ENCODE measurements around the gene ZC3H15. TPM values are rescaled to one million over a fixed set of nuclear protein-coding genes. Genes with fewer than 3 reads are reported as not detected.

The ZC3H15 gene
- total RNA-seq, 1 experiment from 2014 or later, result 98.8 TPM

DNA sequence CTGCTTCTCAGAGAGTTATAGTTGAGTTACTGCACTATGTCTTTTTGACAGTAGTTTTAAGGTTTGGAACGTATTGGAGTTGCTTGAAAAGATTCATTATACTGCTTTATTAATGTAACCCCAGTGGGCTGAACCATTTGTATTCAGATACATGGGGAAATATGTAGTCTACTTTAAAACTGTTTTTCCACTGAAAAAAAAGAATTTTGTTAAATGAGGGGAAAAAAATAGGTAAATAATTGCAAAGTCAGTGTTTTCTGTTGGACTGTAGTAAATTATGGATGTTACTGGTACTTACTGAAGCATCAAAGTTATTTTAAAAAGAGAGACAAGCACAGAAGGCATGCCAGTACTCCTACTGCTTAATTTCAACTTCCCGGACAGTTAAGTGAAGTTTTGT lies 36.4 kb downstream of the ZC3H15 start:
- TF ChIP-seq, protein P1, sequence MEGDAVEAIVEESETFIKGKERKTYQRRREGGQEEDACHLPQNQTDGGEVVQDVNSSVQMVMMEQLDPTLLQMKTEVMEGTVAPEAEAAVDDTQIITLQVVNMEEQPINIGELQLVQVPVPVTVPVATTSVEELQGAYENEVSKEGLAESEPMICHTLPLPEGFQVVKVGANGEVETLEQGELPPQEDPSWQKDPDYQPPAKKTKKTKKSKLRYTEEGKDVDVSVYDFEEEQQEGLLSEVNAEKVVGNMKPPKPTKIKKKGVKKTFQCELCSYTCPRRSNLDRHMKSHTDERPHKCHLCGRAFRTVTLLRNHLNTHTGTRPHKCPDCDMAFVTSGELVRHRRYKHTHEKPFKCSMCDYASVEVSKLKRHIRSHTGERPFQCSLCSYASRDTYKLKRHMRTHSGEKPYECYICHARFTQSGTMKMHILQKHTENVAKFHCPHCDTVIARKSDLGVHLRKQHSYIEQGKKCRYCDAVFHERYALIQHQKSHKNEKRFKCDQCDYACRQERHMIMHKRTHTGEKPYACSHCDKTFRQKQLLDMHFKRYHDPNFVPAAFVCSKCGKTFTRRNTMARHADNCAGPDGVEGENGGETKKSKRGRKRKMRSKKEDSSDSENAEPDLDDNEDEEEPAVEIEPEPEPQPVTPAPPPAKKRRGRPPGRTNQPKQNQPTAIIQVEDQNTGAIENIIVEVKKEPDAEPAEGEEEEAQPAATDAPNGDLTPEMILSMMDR (IDR thresholded peaks at IDR 0.05; ENCODE audit: unreplicated experiment), result no peak
- DNase-seq (ENCODE audit: unreplicated experiment), result no peak
- H3K36me3 Mint-ChIP-seq (ENCODE audit: insufficient read depth, unreplicated experiment), result peaks cover 36% of the 10 kb centered on the region
- intact Hi-C loops (cut with micrococcal nuclease), result no loop called here
- H3K4me3 Mint-ChIP-seq (ENCODE audit: unreplicated experiment), result no peak overlapping the region
- H3K27me3 Mint-ChIP-seq (ENCODE audit: insufficient read depth, unreplicated experiment), result no peaks in the 10 kb centered on the region
- BruUV-seq (replicated peaks), result no TSS peak
- ChIA-PET POLR2A (no interaction called here), CTCF (no interaction called here)
- H3K27ac Mint-ChIP-seq (ENCODE audit: low read depth, unreplicated experiment), result no peak overlapping the region
- no peaks in the 10 kb centered on the region for H3K9me3 Mint-ChIP-seq (ENCODE audit: unreplicated experiment)
- H3K4me1 Mint-ChIP-seq (ENCODE audit: insufficient read depth, unreplicated experiment), result no peaks in the 10 kb centered on the region

DNA sequence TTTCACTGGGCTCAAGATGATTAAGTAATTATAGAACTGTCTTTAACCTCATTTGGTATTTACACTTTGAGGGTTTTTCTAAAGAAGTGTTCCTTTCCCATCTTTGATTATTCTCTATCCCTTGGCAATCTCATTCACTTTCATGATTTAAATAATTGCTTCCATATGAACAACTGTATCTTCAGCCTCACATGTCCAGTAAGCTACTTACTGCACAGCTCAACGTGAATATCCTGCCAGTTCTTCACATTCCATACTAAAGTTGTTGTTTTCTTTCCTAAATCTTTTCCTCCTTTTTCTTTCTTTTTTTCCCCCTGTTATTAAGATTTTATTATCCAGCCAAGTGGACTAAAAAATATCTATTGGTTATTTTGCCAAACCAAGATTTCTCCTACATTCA lies 37.7 kb downstream of the ZC3H15 start:
- no peak overlapping the region for H3K27ac Mint-ChIP-seq (ENCODE audit: low read depth, unreplicated experiment)
- TF ChIP-seq, protein P1 (IDR thresholded peaks at IDR 0.05; ENCODE audit: unreplicated experiment), result no peak
- DNase-seq (ENCODE audit: unreplicated experiment), result no peak
- peaks cover 26% of the 10 kb centered on the region for H3K36me3 Mint-ChIP-seq (ENCODE audit: insufficient read depth, unreplicated experiment)
- no peaks in the 10 kb centered on the region for H3K9me3 Mint-ChIP-seq (ENCODE audit: unreplicated experiment)
- H3K4me1 Mint-ChIP-seq (ENCODE audit: insufficient read depth, unreplicated experiment), result no peaks in the 10 kb centered on the region
- intact Hi-C loops (cut with micrococcal nuclease), result no loop called here
- H3K4me3 Mint-ChIP-seq (ENCODE audit: unreplicated experiment), result no peak overlapping the region
- CTCF ChIA-PET, result interaction anchor here (1.1 kb wide), 1 partner anchor 21 kb away, joined by 3 read pairs; no protein-coding TSS in a partner anchor
- BruUV-seq (replicated peaks), result no TSS peak
- H3K27me3 Mint-ChIP-seq (ENCODE audit: insufficient read depth, unreplicated experiment), result no peaks in the 10 kb centered on the region
- POLR2A ChIA-PET, result no interaction called here

DNA sequence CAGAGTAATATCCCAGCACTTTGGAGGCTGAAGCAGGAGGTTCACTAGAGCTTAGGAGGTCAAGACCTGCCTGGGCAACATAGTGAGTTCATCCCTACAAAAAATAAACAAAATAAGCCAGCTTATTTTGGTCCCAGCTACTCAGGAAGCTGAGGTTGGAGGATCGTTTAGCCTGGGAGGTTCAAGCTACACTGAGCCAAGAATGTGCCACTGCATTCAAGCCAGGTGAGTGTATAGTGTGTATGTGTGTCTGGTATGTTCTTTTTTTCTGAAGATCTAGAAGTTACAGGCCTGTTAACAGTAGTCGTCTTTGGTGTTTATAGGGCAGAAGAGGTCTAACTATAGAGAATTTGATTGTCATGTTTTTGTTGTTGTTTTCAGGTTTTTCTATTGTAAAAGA lies 40.2 kb downstream of the ZC3H15 start:
- no peaks in the 10 kb centered on the region for H3K4me1 Mint-ChIP-seq (ENCODE audit: insufficient read depth, unreplicated experiment)
- H3K9me3 Mint-ChIP-seq (ENCODE audit: unreplicated experiment), result no peaks in the 10 kb centered on the region
- TF ChIP-seq, protein P1 (IDR thresholded peaks at IDR 0.05; ENCODE audit: unreplicated experiment), result no peak
- no peaks in the 10 kb centered on the region for H3K27me3 Mint-ChIP-seq (ENCODE audit: insufficient read depth, unreplicated experiment)
- peaks cover 17% of the 10 kb centered on the region for H3K36me3 Mint-ChIP-seq (ENCODE audit: insufficient read depth, unreplicated experiment)
- intact Hi-C loops (cut with micrococcal nuclease), result no loop called here
- ChIA-PET POLR2A (no interaction called here), CTCF (interaction anchor here (0.8 kb wide), 1 partner anchor 23 kb away, joined by 3 read pairs; no protein-coding TSS in a partner anchor)
- H3K27ac Mint-ChIP-seq (ENCODE audit: low read depth, unreplicated experiment), result no peak overlapping the region
- no peak for DNase-seq (ENCODE audit: unreplicated experiment)
- no TSS peak for BruUV-seq (replicated peaks)
- H3K4me3 Mint-ChIP-seq (ENCODE audit: unreplicated experiment), result no peak overlapping the region

DNA sequence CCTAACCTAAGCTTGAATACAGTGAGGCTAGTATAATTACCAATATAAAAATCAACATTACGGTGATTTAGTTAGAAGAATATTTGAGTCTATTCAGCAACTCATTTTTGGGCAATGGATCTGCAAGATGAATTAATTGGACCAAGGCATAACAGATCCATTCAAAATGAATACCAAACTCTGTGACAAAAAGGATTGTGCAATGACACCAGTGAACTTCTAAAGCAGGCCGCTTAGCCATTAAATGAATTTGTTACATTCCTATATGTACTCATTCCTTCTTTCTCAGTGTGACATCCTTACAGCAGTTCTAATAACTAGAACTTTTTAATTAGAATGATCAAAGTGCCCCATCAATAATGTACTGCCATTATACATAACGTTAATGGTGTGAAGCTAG lies 44.3 kb downstream of the ZC3H15 start:
- no peak overlapping the region for H3K27ac Mint-ChIP-seq (ENCODE audit: low read depth, unreplicated experiment)
- H3K9me3 Mint-ChIP-seq (ENCODE audit: unreplicated experiment), result no peaks in the 10 kb centered on the region
- no TSS peak for BruUV-seq (replicated peaks)
- intact Hi-C loops (cut with micrococcal nuclease), result no loop called here
- H3K4me3 Mint-ChIP-seq (ENCODE audit: unreplicated experiment), result no peak overlapping the region
- no peaks in the 10 kb centered on the region for H3K4me1 Mint-ChIP-seq (ENCODE audit: insufficient read depth, unreplicated experiment)
- no peak for DNase-seq (ENCODE audit: unreplicated experiment)
- ChIA-PET POLR2A (interaction anchor here (0.6 to 3.0 kb wide), 3 partner anchors 11 to 164 kb away, joined by 3 to 10 read pairs (median 3); partner anchors contain the start of gene ZC3H15), CTCF (interaction anchor here (0.7 to 1.2 kb wide), 3 partner anchors 13 to 59 kb away, joined by 3 to 4 read pairs (median 3); partner anchors contain the start of gene ITGAV)
- no peaks in the 10 kb centered on the region for H3K36me3 Mint-ChIP-seq (ENCODE audit: insufficient read depth, unreplicated experiment)
- no peaks in the 10 kb centered on the region for H3K27me3 Mint-ChIP-seq (ENCODE audit: insufficient read depth, unreplicated experiment)
- TF ChIP-seq, protein P1 (IDR thresholded peaks at IDR 0.05; ENCODE audit: unreplicated experiment), result no peak

All from MCF 10A (cell line).